ENCODE data around the gene CHRNB4.
"Not testable (repeated sequence)": the region's sequence is repeated elsewhere in the genome, so short reads cannot be mapped to it uniquely, and the experiment has no call there.

CHRNB4 gene, protein sequence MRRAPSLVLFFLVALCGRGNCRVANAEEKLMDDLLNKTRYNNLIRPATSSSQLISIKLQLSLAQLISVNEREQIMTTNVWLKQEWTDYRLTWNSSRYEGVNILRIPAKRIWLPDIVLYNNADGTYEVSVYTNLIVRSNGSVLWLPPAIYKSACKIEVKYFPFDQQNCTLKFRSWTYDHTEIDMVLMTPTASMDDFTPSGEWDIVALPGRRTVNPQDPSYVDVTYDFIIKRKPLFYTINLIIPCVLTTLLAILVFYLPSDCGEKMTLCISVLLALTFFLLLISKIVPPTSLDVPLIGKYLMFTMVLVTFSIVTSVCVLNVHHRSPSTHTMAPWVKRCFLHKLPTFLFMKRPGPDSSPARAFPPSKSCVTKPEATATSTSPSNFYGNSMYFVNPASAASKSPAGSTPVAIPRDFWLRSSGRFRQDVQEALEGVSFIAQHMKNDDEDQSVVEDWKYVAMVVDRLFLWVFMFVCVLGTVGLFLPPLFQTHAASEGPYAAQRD

DNA sequence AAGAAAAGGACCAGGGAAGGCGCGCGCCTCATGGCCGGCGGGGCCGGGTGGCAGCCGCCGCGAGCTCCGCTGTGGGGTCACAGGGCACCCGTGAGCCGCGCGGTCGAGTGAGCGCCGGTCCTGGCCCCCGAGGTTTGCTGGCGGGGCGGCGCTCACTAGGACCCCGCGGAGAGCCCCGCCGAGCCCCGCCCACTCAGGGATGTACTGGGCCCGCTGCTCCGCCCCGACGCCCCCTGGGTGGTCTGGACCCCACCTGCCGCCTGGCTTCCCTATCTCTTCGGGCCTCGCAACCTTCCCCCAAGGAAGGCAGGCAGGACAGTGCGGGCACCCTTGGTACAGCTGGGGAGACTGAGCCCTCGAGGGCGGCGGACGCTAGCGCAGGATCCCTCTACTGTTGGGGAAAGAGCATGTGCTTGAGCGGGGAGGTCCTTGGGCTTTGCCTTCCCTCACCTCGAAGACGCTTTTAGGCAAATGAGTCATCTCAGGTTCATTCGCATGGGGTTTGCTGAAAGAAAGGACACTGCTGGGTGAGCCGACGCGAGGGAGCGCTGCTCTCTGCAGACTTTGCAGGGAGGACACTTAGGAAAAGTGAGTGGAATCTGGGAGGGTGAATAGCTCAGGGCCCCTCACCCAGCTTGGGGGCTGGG is at the start of gene CHRNB4:
Gene CHRNB4, minus strand, starts transcription at position 109 of the 647 bp plus-strand sequence. Its CDS starts 77 bp downstream, at position 32.
- DNase-seq = peak; percentile 72

DNA sequence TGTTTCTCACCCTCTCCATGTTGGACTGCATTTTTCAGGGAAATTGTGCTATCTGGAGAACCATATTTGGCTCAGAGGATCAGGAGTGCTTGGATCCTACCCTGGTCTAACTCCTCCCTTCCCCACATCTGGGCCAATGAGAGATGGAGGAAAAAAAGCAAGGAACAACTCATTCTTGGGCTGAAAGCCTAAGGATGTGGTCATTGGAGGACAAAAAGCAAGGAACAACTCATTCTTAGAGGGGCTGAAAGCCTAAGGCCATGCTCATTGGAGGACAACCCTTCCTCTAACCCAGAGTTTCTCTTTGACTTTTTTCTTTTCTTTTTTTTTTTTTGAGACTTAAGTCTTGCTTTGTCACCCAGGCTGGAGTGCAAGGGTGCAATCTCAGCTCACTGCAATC is 48.6 kb upstream of the CHRNB4 start:
- no peak for DNase-seq

DNA sequence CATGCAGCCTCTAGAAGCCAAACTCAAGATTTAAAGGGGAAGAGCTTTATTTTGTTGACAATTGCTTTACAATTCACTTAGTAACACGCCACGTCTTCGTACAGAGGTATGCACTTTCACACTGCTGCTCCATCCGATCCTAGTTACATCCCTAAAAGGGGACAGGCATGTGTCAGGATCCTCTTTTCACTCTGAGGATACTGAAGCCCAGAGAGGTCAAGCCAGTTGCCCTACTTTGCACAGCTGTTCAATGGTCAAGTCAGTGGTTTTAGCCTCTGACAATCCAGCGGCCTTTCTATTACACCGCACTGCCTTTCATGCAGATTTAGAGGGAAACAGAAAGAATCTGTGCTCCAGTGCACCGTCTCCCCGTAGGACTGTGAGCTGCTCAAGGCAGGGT is 44.9 kb upstream of the CHRNB4 start:
- no peak for DNase-seq

DNA sequence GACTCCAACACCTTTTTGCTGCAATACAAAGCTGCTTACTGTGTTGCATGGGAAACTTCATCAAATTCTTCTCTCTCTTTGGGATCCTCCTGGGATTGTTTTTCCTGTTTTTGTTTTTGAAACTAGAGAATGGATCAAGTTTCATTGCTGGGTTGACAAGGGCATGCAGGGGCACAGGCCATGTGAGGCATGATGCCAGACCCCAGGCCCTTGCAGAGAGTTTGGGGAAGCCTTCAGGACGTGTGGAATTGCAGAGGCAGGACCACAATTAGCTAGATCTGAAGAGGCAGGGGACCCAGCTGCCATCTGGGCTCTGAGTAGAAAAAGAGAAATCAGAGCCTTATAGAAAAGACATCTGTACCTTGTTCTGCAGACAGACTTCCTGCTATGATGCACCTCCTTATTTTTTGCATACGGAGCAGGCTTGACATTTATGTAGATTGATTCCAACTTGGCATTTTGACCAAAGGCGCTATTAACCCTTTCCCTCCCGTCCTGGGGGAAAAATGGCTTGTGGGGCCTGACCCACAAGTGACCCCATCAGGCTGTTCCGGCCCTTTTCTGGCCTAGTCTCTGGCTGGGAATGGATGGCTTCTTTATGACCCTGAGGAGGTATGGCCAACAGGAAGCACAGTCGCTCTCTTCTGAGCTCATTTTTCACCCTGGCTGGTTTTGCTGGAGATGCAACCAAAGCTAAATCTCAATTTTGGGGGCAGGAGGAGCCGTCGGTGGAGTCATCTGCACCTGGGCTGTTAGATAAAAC is 44.3 kb upstream of the CHRNB4 start:
- DNase-seq = no peak

DNA sequence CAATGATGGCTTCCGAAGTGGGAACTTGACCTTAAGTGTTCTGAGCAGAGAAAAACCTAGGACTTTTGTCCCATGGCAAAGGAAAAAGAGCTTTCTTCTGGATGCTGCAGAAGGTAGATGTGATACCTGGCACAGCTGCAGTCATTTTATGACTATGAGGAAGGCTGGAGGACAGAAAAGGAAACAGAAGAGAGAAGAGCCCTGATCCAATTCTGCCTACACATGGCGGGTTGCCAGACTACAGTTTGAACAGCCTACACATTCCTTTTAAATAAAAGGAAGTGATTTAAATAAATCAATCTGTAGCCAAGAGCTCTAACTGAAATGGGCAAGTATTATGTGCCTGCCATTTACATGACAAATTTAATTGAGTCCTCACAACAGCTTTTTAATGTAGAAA is 43.6 kb upstream of the CHRNB4 start:
- peak; percentile 1 for DNase-seq

DNA sequence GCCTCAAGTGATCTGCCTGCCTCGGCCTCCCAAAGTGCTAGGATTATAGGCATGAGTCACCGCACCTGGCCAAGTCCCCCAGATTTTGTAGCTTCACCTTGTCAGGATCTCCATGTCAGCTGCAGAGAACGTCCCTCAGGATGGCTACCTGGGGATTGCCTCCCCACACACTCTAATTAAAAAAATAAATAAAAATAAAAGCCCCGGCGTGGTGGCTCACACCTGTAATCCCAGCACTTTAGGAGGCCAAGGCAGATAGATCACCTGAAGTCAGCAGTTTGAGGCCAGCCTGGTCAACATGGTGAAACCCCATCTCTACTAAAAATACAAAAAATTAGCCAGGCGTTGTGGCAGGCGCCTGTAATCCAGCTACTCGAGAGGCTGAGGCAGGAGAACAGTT is 42.6 kb upstream of the CHRNB4 start:
- DNase-seq = not testable (repeated sequence)

DNA sequence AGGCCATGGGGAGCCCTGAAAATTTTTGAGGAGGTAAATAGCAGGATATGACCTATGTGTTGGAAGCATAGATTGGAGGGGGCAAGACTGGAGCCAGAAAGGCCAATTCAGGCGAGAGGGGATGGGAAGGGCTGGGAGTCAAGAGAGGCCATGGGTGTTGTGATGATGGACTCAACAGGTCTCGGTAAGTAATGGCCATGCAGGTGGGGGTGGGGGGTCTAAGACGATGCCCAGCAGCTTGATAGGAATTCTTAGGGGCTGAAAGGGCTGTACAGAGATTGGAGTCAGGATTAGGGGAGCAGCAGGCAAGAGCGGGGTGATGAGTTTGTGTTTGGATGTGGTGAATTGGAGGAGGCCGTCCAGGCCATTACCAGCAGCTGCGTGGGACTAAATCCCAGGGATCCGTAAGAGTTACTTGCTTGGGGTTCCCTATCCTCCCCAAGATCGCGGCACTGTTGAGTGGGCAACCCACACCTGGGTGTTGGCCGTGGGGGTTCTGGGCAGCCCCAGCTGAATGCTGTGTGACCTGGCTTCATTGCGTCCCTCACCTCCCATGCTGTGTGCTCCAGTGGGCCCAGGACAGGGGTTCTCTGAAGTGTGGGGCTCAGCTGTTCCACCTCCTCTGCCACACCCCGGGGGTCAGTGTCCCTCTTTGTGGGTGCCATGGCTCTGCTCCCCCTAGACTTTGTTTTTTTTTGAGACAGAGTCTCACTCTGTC is 41.8 kb upstream of the CHRNB4 start:
- no peak for DNase-seq

DNA sequence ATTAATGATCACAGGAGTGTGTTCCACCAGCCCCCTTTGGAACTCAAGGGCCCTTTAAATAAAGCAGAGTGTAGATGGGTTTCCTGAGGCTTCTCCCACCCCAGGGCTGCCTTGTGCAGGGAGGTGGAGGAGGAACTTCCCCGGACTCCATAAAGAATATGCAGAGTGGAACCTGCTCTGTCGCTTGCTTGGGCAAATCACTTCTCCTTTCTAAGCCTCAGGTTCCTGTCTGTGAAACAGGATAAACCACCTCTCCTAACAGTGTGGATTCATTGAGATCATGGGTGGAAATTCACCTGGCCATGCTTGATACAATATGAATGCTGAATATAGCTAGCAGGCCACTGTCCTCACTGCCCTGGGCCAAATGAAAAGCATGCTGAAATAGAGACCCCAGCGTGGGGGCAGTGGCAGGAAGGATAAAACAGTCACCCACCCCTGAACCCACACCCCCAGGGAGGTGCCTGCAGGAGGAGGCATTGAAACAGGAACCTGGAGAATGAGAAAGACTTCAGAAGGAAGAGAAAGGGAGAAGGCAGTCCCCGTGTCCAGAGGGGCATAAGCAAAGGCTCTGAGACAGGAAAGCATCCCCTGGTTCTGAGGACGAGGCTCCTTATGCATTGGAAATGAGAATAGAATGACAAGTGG is 41.1 kb upstream of the CHRNB4 start:
- DNase-seq = no peak

DNA sequence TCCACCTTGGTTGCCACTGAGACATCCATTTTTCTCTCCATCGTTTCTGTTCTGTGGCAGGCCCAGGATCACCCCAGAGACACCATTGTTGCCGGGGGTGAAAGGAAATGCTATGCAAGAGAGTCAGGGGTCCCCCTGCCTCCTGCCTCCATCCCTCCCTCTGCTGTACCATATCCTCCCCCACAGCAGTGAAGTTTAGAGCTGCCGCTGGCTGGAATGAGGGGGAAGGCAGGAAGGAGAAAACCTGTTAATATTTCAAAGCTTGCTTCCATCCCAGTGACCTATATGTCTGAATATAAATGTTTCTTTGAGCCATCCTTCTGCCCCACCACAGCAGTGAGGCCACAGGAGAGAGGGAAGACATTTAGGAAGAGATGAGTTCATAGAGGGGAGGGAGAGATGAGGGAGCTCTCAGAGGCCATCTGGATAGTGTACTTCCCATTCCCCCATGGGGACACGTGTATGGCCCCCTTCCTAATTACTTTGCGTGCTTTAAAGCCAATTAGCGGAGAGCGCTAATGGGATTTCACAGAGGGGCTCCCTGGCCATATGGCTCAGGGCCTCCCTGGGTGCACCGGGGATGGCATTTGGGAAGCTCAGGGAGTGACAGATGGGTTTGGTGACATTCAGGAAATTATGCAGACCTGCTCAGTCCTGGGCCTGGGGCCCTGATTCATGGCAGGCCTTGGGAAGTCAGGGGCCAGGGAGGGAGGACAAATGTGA is 40.4 kb upstream of the CHRNB4 start:
- DNase-seq = peak; percentile 30

DNA sequence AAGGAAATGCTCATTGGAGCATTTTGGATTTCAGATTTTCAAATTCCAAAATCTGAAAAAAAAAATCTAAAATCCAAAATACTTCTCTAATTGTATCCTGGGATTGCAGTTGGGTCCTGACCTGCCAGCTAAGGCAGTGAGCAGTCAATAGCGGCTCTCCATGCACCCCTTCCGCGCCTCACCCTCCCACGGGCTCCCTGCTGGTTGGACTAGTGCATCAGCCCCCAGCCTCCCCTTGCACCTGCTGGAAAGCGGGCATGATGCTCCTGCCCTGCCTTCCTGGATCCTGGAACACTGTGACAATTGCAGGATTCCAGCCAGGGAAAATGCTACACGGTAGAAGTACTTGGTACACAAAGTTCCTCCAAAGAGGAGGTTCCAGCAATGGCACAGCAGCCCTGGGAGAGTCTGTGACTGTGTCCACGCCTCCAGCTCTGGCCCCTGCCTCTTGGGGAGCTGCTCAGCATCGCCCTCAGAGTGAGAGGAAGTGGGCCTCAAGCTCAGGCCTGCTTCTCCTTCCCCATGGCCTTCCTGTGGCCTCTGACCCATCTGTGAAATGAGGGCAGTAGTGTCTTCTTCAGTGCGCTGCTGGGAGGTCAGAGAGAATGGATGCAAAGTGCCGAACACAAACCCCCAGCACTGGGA is 39.5 kb upstream of the CHRNB4 start:
- DNase-seq = peak; percentile 16

DNA sequence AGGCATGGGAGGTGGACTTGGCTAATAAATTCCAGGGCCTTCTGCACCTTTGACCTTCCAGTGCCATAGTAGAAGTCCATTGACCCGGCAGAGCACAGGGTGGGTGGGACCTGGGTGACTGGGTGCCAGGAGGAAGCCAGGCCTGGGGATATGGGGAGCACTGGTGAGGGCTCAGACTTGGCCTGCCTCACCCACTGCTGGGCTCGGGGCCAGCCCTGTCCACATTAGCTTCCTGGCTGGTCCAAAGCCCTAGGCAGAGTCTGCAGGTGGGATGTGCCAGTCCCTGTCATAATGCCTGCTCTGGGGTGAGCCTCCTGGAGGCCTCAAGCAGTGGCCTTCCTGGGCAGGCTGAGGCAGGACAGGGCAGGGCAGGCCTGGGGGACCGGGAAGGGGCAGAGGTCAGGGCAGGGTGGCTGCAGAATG is 38.1 kb upstream of the CHRNB4 start:
- DNase-seq = no peak

DNA sequence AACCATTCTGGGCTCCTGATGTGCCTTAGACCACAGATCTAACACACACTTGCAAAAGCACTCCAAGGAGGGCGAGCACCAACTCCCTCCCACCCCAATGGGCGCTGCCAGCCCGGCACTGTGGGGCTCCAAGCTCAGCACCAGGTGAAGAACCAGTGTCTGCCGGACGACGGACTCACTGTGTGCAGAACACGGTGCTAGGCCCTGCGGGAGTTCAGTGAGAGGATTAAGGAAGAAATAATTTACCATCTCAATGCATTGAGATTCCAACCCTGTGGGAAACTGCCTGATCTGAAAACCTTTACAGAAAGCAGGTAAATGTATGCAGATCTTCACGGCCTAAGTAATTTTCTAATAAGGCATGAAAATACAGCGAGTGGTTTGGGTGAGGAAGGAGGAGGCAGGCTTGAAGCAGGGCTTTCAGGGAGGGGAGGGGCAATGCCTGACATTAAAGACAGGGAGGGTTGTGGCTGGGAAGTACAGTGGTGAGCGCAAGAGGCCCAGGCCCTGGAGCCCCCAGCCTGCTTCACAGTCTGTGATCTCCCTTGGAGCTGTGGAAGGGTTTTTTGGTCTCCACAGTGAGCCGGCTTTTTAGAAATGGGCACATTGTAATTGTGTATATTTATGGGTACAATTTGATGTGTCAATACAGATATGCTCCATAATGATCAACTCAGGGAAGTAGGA is 35.6 kb upstream of the CHRNB4 start:
- no peak for DNase-seq

DNA sequence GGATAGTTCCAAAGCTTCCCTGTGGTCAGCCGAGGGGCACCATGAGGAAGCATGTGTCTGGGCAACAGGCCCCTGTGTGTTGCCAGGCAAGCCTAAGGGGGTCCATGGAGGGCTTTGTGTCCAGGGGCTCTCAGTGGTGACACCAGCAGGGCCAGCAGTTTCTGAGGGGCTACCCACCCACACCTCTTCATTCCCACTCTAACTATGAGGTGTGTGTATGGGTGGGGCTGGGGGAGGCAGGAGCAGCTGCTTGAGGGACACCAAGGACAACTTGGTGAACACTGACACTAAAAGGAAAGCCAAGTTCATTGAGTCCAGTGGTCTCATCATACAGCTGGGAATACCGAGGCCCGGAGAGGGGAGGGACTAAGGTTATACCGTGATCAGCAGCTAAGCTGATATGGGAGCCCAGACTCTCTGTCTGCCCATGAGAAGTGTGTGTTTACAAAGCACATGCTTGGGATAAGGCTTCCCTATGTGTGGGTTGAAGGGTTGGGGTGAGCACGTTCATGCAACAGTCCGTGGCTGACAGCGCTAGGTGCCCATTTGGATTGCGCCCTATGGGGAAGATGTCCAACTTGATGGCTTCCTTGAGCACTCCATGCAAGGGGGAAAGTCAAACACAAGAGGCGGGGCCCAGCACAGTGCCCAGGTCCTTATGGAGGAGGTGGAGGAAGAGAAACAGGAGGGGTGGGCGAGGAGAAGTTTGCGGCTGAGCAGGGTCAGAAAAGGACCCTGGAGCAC is 34.8 kb upstream of the CHRNB4 start:
- DNase-seq = no peak

DNA sequence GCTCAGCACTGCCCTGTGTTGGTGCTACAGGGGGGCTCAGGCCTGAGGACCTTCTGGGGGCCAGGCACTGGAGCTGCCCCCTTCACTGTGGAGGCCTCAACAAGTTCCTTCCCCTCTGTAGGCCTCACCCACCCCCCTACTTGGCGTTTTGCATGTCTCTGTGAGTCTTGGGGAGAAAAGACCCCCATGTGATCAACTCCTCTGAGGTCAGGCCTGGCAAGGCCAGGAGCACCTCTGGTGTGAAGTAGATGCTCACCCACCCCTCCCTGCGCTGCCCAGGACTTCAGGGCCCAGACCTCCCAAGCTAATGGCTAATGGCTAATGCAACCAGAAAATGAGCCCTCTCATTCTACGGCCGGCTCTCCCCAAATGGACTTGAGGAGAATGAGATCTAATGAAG is 34.2 kb upstream of the CHRNB4 start:
- DNase-seq = no peak

DNA sequence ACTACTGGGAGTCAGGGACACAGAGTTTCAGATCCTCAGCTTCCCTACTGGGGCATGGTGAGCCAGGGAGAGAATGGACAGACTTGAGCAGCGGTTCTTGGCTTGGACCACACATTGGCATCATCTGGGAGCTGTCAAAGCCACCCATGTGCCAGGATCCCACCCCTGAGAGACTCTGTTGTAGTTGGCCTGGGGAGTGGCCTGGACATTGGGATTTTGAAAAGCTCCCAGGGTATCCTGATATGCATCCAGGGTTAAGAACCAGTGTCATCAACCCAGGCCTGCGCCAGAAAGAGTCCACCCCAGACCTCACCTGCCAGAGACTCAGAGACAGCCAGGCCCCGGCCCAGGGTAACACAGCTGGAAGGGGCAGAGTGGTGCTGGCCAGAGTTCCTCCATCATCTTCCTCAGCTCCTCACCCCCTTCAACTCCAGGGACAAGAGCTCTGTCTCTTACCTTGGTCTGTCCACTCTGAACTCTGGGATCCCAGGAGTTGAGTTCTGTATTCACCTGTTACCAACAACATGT is 33.0 kb upstream of the CHRNB4 start:
- DNase-seq = no peak

DNA sequence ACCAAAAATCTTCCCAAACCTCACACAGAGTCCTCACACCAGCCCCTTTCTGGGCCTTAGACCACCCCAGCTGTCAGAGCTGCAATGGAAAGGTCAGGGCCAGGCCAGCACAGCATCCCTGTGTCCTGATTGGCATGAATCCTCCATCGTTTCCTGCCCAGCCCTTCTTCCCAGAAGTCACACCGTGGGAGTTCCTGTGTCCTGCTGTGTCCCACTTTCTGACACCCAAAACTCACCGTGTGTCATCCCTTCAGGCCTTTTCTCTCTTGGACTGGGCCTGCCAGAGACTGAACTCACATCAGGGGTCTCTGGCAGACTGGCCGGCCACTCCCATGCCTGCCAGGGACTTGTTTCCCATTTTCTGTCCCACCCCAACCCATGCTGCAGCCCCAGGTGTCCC is 32.5 kb upstream of the CHRNB4 start:
- DNase-seq = no peak

DNA sequence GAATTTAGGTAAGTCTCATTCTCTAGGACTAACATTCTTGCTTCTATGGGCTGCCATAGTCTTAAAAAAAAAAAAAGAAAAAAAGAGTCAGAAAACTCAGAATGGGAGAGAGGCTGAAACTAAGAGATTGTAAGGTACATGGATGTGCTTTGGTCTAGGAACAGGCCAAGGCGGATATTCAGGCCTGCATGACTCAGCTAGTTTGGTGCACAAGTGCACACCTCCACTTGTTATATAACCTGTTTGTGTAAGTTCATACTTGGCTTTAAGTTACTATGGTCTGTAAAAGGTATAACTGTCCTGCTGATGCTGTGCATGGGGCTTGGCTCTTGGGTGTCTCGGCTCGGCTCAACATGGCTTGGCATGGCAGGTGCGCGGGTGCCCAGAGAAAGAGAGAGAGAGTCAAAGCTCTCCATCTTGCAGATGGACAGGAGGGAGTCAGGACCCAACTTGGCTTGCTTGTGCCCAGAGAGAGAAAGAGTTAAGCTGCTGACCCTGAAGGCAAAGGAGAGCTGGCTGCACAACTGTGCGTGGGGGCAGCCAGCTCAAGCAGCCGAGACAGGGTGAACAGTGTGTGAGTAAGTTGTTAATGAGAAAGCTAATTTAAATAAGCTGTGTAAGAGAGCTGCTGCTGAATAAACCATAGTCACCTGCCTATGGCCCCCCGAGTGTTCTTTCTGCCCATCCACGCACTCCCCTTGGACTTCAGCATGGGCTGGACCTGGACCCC is 31.4 kb upstream of the CHRNB4 start:
- DNase-seq = no peak

DNA sequence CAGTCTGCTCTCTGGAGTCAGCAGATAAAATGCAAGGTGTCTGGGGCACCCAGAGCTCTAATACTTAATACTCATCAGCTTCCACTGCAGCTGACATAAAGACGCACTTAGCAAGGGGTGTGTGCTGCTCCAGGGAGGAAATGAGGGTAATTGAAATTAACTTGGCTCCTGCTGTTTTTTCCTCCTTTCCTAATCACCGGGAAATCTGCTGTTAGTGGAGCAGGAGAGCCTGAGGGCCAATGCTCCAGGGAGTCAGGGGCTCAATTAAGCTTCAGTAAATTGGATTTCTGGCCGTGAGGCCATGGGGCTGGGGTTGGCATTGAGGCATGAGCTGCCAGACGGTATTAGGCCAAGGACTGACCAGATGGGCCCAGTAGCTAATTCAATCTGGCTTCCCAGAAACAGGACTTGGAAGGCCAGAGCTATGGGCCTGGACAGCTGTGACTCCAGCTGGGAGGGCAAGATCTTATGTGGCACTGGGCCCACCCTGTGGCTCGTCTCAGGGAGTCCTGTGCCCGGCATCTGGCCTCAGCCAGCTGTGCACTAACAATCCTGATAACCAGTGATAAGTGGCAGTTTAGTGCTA is 30.7 kb upstream of the CHRNB4 start:
- peak; percentile 76 for DNase-seq
